Fibroblast of villous mesenchyme (primary cell): ENCODE measurements around the gene CCN2. TPM values are rescaled to one million over a fixed set of nuclear protein-coding genes. Genes with fewer than 3 reads are reported as not detected.

ENCODE experiments used
- DNase-seq: peaks from one replicate; pipeline ENCODE4 v3.0.0-alpha.2; 2010; ENCODE audit warnings: low read depth
- H3K4me3 ChIP-seq: 2 replicates; pipeline ENCODE4 v1.5.1; 2011; ENCODE audit warnings: low read depth, mild to moderate bottlenecking, low read length
- CTCF ChIP-seq: IDR thresholded peaks from 2 replicates; pipeline ENCODE4 v1.5.1; 2012; ENCODE audit warnings: low read depth, mild to moderate bottlenecking, low read length; ENCODE audit not compliant: insufficient read depth
- total RNA-seq: library from RNA; depleted of rRNA; stranded (reverse); fragments of >200 nt; gene quantifications from 2 replicates; pipeline ENCODE4 v1.2.3, GENCODE V29; 2012

Gene CCN2
- total RNA-seq, 1 donor: 177 TPM

- DNase-seq: no peak
- no peak overlapping the region for H3K4me3 ChIP-seq
- no peak for TF ChIP-seq CTCF
These were observed 5.2 kb downstream of the CCN2 start for GRCh38 chr6:131945971-131946370.

GRCh38 chr6:131937703-131938631 lies 13.2 kb downstream of the CCN2 start:
- no peak for TF ChIP-seq CTCF
- peak; percentile 97 for DNase-seq
- no peak overlapping the region for H3K4me3 ChIP-seq

GRCh38 chr6:131937226-131937625 lies 13.9 kb downstream of the CCN2 start:
- DNase-seq: no peak
- TF ChIP-seq CTCF: no peak
- no peak overlapping the region for H3K4me3 ChIP-seq

- H3K4me3 ChIP-seq: no peak overlapping the region
- DNase-seq: peak; percentile 54
- TF ChIP-seq CTCF: no peak
These were observed 15.0 kb downstream of the CCN2 start for GRCh38 chr6:131936156-131936555.

- peak; percentile 86 for DNase-seq
These were observed 20.0 kb downstream of the CCN2 start for GRCh38 chr6:131931063-131931750.

GRCh38 chr6:131929976-131930375 lies 21.2 kb downstream of the CCN2 start:
- no peak overlapping the region for H3K4me3 ChIP-seq
- no peak for TF ChIP-seq CTCF

More at GRCh38 chr6:131931063-131931750, 20.0 kb downstream of the CCN2 start:
- H3K4me3 ChIP-seq: no peak overlapping the region
- no peak for TF ChIP-seq CTCF

More at GRCh38 chr6:131929976-131930375, 21.2 kb downstream of the CCN2 start:
- DNase-seq: no peak
